K562 (cell line): ENCODE data around the gene ABCA13. TPM values are rescaled to one million over a fixed set of nuclear protein-coding genes. Genes with fewer than 3 reads are reported as not detected.

ENCODE experiments used
- ATAC-seq: fragments of 200-7000 bp; cut with Tn5 transposase; 3 replicates; pipeline ENCODE4 v1.9.1; 2020; ENCODE audit warnings: moderate library complexity
- BruUV-seq: library from RNA; stranded (reverse); fragments of 400-500 nt; replicated peaks from 2 replicates; lab custom pipeline; 2021; lab: Mats Ljungman, UMichigan
- CTCF ChIA-PET: fragments of 300-600 bp; formaldehyde crosslinking; extraction: SDS; loops from one replicate; lab custom pipeline; 2021; ENCODE audit warnings: low intra/inter-chr PET ratio; lab: Yijun Ruan, JAX
- POLR2A ChIA-PET: fragments of 300-600, 350-650 bp; sonication (Branson Sonifier 250); formaldehyde crosslinking; extraction: SDS; loops from one replicate; lab custom pipeline; 2021; ENCODE audit warnings: antibody characterized with exemption, inconsistent platforms; lab: Yijun Ruan, JAX
- DNase-seq, 4 experiments: peaks; one replicate each; pipeline versions ENCODE4 v3.0.0 to v3.0.0-alpha.2; 2011 to 2018; ENCODE audit warnings: low spot score in 3 of 4, mixed read lengths in 3 of 4; ENCODE audit errors: extremely low read depth in 1 of 4
- FAIRE-seq: peaks from 2 replicates; lab custom pipeline; 2011; peaks lifted over from hg19 to GRCh38; lab: Jason Lieb, UNC
- H2AFZ ChIP-seq: 2 replicates; pipeline ENCODE4 v1.6.0; 2011; ENCODE audit warnings: low read depth, low read length, control low read depth, inconsistent platforms
- H3K27ac ChIP-seq: fragments of 200-600 bp; 3 replicates; pipeline ENCODE4 v1.8.0; 2011; ENCODE audit warnings: low read depth, mild to moderate bottlenecking, control low read depth, inconsistent platforms, low read length, moderate library complexity, mixed read lengths; ENCODE audit errors: extremely low read depth
- H3K27me3 ChIP-seq, 2 experiments: fragments of 300-600 bp in 1 of 2; 2 replicates in 1 of 2; 3 replicates in 1 of 2; pipeline versions ENCODE4 v1.6.0 to v1.8.0; 2011; ENCODE audit warnings: inconsistent platforms in 2 of 2, low read length in 2 of 2, mild to moderate bottlenecking in 1 of 2, mixed read lengths in 1 of 2, moderate library complexity in 1 of 2; ENCODE audit not compliant: control insufficient read depth in 2 of 2, insufficient read depth in 2 of 2
- H3K36me3 ChIP-seq: fragments of 300-600 bp; 3 replicates; pipeline ENCODE4 v1.8.0; 2011; ENCODE audit warnings: mild to moderate bottlenecking, low read length, inconsistent platforms; ENCODE audit not compliant: control insufficient read depth, insufficient read depth
- H3K4me1 ChIP-seq, 2 experiments: fragments of 200-600 bp in 1 of 2; replicated peaks in 1 of 2; 2 replicates in 1 of 2; 3 replicates in 1 of 2; pipeline versions ENCODE4 v1.5.1 to v1.8.0; 2011; ENCODE audit warnings: inconsistent platforms in 2 of 2, low read length in 2 of 2, mild to moderate bottlenecking in 1 of 2, mixed read lengths in 1 of 2, moderate library complexity in 1 of 2; ENCODE audit not compliant: control insufficient read depth in 2 of 2, insufficient read depth in 2 of 2
- H3K4me2 ChIP-seq: 2 replicates; pipeline ENCODE4 v1.6.1; 2011; ENCODE audit warnings: low read length, control low read depth, inconsistent platforms, mixed read lengths; ENCODE audit not compliant: insufficient read depth
- H3K4me3 ChIP-seq: fragments of 200-600 bp; sonication (generic), shearing (Covaris generic); 2 replicates; pipeline ENCODE4 v1.5.1; 2016; ENCODE audit warnings: control low read depth, inconsistent platforms
- H3K79me2 ChIP-seq: fragments of 200-600 bp; 3 replicates; pipeline ENCODE4 v1.8.0; 2011; ENCODE audit warnings: low read length, inconsistent platforms; ENCODE audit not compliant: control insufficient read depth, insufficient read depth
- H3K9ac ChIP-seq, 2 experiments: 2 replicates each; pipeline versions ENCODE4 v1.6.0 to v1.6.1; 2011; ENCODE audit warnings: low read depth in 2 of 2, low read length in 2 of 2, control low read depth in 1 of 2, inconsistent platforms in 1 of 2, mild to moderate bottlenecking in 1 of 2, mixed read lengths in 1 of 2; ENCODE audit not compliant: insufficient read depth in 1 of 2
- H3K9me1 ChIP-seq: one replicate; pipeline ENCODE4 v1.6.0; 2011; ENCODE audit warnings: inconsistent platforms, mild to moderate bottlenecking, low read length, moderate library complexity; ENCODE audit not compliant: control insufficient read depth, insufficient read depth
- H3K9me3 ChIP-seq: replicated peaks from 2 replicates; pipeline ENCODE4 v1.5.1; 2011; ENCODE audit warnings: low read depth, low read length, inconsistent platforms; ENCODE audit not compliant: control insufficient read depth, insufficient read depth
- H4K20me1 ChIP-seq: replicated peaks from 2 replicates; pipeline ENCODE4 v1.6.1; 2011; ENCODE audit warnings: low read length, inconsistent platforms, mixed read lengths; ENCODE audit not compliant: control insufficient read depth, insufficient read depth
- CTBP1 ChIP-seq: fragments of 450-650 bp; IDR thresholded peaks from 2 replicates; pipeline ENCODE4 v1.6.1; 2016; ENCODE audit warnings: borderline replicate concordance
- DNMT1 ChIP-seq: fragments of 450-650 bp; IDR thresholded peaks from 2 replicates; pipeline ENCODE4 v1.6.1; 2016; ENCODE audit warnings: antibody characterized with exemption, mild to moderate bottlenecking
- ELK1 ChIP-seq: sonication (generic); formaldehyde crosslinking; IDR thresholded peaks from 2 replicates; pipeline ENCODE4 v1.8.1; 2022; ENCODE audit warnings: missing genetic modification reagents
- MBD2 ChIP-seq: sonication (generic); IDR thresholded peaks from 2 replicates; pipeline ENCODE4 v1.6.1; 2016; ENCODE audit warnings: low read depth, borderline replicate concordance
- SPI1 ChIP-seq: IDR thresholded peaks from 2 replicates; pipeline ENCODE4 v1.6.1; 2011; ENCODE audit warnings: low read depth, low read length, control low read depth, borderline replicate concordance
- ZNF324 ChIP-seq: fragments of 250-450 bp; sonication (Bioruptor Pico); IDR thresholded peaks from 2 replicates; pipeline ENCODE4 v1.4.0; 2020; ENCODE audit warnings: mild to moderate bottlenecking
- ZNF354B ChIP-seq: fragments of 250-450 bp; sonication (Bioruptor Pico); IDR thresholded peaks from 2 replicates; pipeline ENCODE4 v1.4.0; 2020
- WGBS: fragments of 100-300 bp; shearing (Covaris generic); methylation state at CpG from one replicate; pipeline ENCODE4 v1.1.6; 2016; ENCODE audit warnings: low coverage, mixed read lengths; ENCODE audit not compliant: insufficient coverage; ENCODE audit errors: missing lambda C conversion rate; 5-methylcytosine and 5-hydroxymethylcytosine counted together
- in situ Hi-C: fragments of 300-500 bp; cut with MboI; formaldehyde crosslinking; loops from 4 replicates; pipeline ENCODE4 v1.15.0; 2018; ENCODE audit warnings: inconsistent platforms, mixed read lengths
- intact Hi-C: fragments of 100-400 bp; cut with micrococcal nuclease; formaldehyde crosslinking; loops from 2 replicates; pipeline ENCODE4 v1.14.2; 2022
- polyA plus RNA-seq, 8 experiments: library from polyadenylated mRNA; depleted of rRNA in 4 of 8; stranded (reverse) in 5 of 8; unstranded in 3 of 8; fragments of >200 nt; fragmentation: Nextera tagmentation in 2 of 8; fragmentation: Illumina TruSeq in 1 of 8; extraction: Ambion mirVana in 2 of 8; extraction: Trizol in 1 of 8; gene quantifications; 2 replicates each; pipeline versions ENCODE4 v1.2.1 to v1.2.3, GENCODE V29; 2011 to 2014; ENCODE audit warnings: inconsistent platforms in 1 of 8, missing spikeins in 1 of 8
- total RNA-seq, 7 experiments: library from RNA; depleted of rRNA in 6 of 7; stranded (reverse); fragments of >200 nt in 6 of 7; fragmentation: Illumina TruSeq in 2 of 7; extraction: Trizol in 2 of 7; gene quantifications; 2 replicates each; pipeline versions ENCODE4 v1.2.1 to v1.2.3, GENCODE V29; 2011 to 2021; ENCODE audit warnings: low replicate concordance in 1 of 7
- TF ChIP-seq, protein P1 (sequence below): fragments of 450-650 bp; formaldehyde crosslinking; IDR thresholded peaks from 2 replicates; pipeline ENCODE4 v1.4.0; 2020; ENCODE audit warnings: mild to moderate bottlenecking, mixed read lengths

Gene ABCA13
- total and polyA plus RNA-seq, 9 of the 15 experiments (the other 6 are each of a cell fraction or from before 2014, with no cell fraction given), result 0.14 to 1.5 (median 0.38) TPM

GRCh38 chr7:48667407-48667806, 496.1 kb downstream of the ABCA13 start:
- ATAC-seq (no peak), FAIRE-seq (no peak), DNase-seq (no peak)
- no peak overlapping the region for H3K27ac ChIP-seq
- no peaks in the 10 kb centered on the region for H3K9me1 ChIP-seq
- intact Hi-C loops (no loop called here), in situ Hi-C loops (no loop called here)
- H3K4me3 ChIP-seq, result no peak overlapping the region
- no peak overlapping the region for H3K4me2 ChIP-seq
- no peaks in the 10 kb centered on the region; the same call in 1 of the 2 replicates for H3K9me3 ChIP-seq
- no peaks in the 10 kb centered on the region for H3K79me2 ChIP-seq
- ChIA-PET POLR2A (no interaction called here), CTCF (no interaction called here)
- WGBS, result 0% methylated on average over 1 of the region's 1 CpG
- no peak overlapping the region for H2AFZ ChIP-seq
- H3K36me3 ChIP-seq, result no peaks in the 10 kb centered on the region
- TF ChIP-seq, protein P1, sequence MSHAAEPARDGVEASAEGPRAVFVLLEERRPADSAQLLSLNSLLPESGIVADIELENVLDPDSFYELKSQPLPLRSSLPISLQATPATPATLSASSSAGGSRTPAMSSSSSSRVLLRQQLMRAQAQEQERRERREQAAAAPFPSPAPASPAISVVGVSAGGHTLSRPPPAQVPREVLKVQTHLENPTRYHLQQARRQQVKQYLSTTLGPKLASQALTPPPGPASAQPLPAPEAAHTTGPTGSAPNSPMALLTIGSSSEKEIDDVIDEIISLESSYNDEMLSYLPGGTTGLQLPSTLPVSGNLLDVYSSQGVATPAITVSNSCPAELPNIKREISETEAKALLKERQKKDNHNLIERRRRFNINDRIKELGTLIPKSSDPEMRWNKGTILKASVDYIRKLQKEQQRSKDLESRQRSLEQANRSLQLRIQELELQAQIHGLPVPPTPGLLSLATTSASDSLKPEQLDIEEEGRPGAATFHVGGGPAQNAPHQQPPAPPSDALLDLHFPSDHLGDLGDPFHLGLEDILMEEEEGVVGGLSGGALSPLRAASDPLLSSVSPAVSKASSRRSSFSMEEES (CRISPR knock-in tag), result 0 out of 2 replicates have a peak, but pooled peaks have one; percentile 3
- TF ChIP-seq DNMT1, result no peak
- TF ChIP-seq CTBP1, result no peak
- H3K27me3 ChIP-seq, result no peaks in the 10 kb centered on the region
- H3K4me1 ChIP-seq, result no peaks in the 10 kb centered on the region
- no peak overlapping the region for H3K9ac ChIP-seq
- no peaks in the 10 kb centered on the region for H4K20me1 ChIP-seq
- no TSS peak for BruUV-seq

DNA sequence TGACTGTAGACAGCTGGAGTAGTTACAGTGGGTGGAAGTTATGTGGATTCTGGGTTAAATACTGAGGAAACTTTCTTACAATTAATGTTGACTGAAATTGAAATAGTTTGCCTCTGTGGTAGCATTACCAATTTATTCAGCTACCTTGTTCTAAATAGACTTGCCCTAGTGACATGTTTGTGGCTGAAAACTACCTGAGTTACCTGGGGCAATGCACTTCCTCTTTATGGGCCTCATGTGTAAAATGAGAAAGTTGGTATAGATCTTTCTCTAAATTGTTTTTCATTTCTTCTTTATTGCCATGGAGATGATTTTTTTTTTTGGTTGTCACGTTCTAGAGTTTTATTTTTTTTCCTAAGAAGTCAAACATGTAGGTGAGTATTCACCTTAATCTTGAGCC, 500.4 kb downstream of the ABCA13 start:
- no TSS peak for BruUV-seq
- H3K36me3 ChIP-seq, result no peaks in the 10 kb centered on the region
- no peaks in the 10 kb centered on the region for H3K9me3 ChIP-seq
- ATAC-seq (no peak), FAIRE-seq (no peak)
- 0% methylated on average over 1 of the region's 1 CpG for WGBS
- H3K27ac ChIP-seq, result no peak overlapping the region
- H3K4me2 ChIP-seq, result no peak overlapping the region
- H3K27me3 ChIP-seq, result no peaks in the 10 kb centered on the region
- H3K9me1 ChIP-seq, result no peaks in the 10 kb centered on the region
- H3K4me1 ChIP-seq, result no peaks in the 10 kb centered on the region
- POLR2A ChIA-PET, result no interaction called here
- no peak for TF ChIP-seq ZNF354B (CRISPR knock-in tag)
- TF ChIP-seq ELK1, result no peak
- 0 out of 2 replicates have a peak, but pooled peaks have one; percentile 15 for TF ChIP-seq SPI1
- TF ChIP-seq ZNF324, result no peak
- no peak for TF ChIP-seq MBD2
- TF ChIP-seq, all 486 proteins: peak for 1
- intact Hi-C loops (no loop called here), in situ Hi-C loops (no loop called here)
- DNase-seq, result no peak
- no peaks in the 10 kb centered on the region for H4K20me1 ChIP-seq
- no peaks in the 10 kb centered on the region for H3K79me2 ChIP-seq
- CTCF ChIA-PET, result interaction anchor here (0.8 kb wide), 1 partner anchor 12 kb away, joined by 3 read pairs; no protein-coding TSS in a partner anchor
- H2AFZ ChIP-seq, result no peak overlapping the region
- H3K9ac ChIP-seq, result no peak overlapping the region
- no peak overlapping the region for H3K4me3 ChIP-seq
